Stimulated activated CD8-positive, alpha-beta memory T cell treated with anti-CD3 and anti-CD28 coated beads, Interleukin-15, amount 100 ng/mL, for 24 hours (primary cell): ENCODE measurements around the gene CDK5.

ENCODE experiments used
- DNase-seq: peaks from one replicate; pipeline ENCODE4 v3.0.0-alpha.2; 2020; ENCODE audit warnings: low read depth

Gene CDK5

GRCh38 chr7:151086802-151087244 is 29.1 kb upstream of the CDK5 start:
- no peak for DNase-seq

- DNase-seq: no peak
Measured at GRCh38 chr7:151085691-151086620, 28.3 kb upstream of the CDK5 start, which contains the start of gene AGAP3. AGAP3 (plus strand) TSS chr7:151086475; CDS start chr7:151086742, 267 bp downstream.

- no peak for DNase-seq
Measured at GRCh38 chr7:151085329-151085690, 27.6 kb upstream of the CDK5 start.

GRCh38 chr7:151083824-151084160 is 26.1 kb upstream of the CDK5 start:
- no peak for DNase-seq

- DNase-seq: peak; percentile 61
Measured at GRCh38 chr7:151083071-151083823, 25.6 kb upstream of the CDK5 start, which contains the start of gene TMUB1. TMUB1 (minus strand) TSS chr7:151083493; CDS start chr7:151082563, 930 bp downstream.

- no peak for DNase-seq
Measured at GRCh38 chr7:151082141-151083070, 24.7 kb upstream of the CDK5 start.

GRCh38 chr7:151081170-151082101 is 23.7 kb upstream of the CDK5 start:
- DNase-seq: no peak

GRCh38 chr7:151080522-151081169 is 22.9 kb upstream of the CDK5 start, which contains the start of gene FASTK:
FASTK (minus strand) TSS chr7:151080809; CDS start chr7:151080766, 43 bp downstream.
- DNase-seq: peak; percentile 61

- DNase-seq: no peak
Measured at GRCh38 chr7:151080067-151080521, 22.4 kb upstream of the CDK5 start.

GRCh38 chr7:151079199-151079910 is 21.7 kb upstream of the CDK5 start:
- DNase-seq: no peak

- DNase-seq: no peak
Measured at GRCh38 chr7:151078233-151079040, 20.7 kb upstream of the CDK5 start.

GRCh38 chr7:151077705-151078232 is 20.1 kb upstream of the CDK5 start:
- no peak for DNase-seq

- no peak for DNase-seq
Measured at GRCh38 chr7:151076863-151077704, 19.4 kb upstream of the CDK5 start.

GRCh38 chr7:151075978-151076426 is 18.3 kb upstream of the CDK5 start:
- DNase-seq: no peak

GRCh38 chr7:151075662-151075971 is 17.9 kb upstream of the CDK5 start:
- no peak for DNase-seq

- no peak for DNase-seq
Measured at GRCh38 chr7:151074817-151075661, 17.3 kb upstream of the CDK5 start.
